ENCODE data around the gene RASSF5. TPM values are rescaled to one million over a fixed set of nuclear protein-coding genes. Genes with fewer than 3 reads are reported as not detected.

Gene RASSF5
- total and polyA plus RNA-seq, 2 donors from 2014 or later = 2.4 to 18.8 TPM

DNA sequence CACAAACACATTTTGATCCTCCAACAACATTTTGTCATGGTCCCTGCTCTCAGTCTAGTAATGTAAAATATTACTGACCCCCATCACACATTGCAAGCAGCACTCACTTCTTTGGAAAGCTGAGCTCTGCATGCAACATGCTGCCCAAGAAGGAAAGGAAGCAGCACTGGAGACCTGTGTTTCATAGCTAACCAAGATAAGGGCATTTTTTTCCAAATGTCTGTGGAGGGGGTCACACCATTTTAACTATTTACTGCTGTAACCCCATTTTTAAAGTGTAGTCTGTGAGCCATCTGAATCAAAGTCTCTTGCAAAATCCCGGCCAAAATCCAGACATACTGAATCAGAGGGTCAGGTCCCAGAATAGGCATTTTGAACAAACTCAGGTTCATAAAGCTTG, 4.5 kb upstream of the RASSF5 start:
- Histone ChIP-seq H3K27me3 (ENCODE audit: control insufficient read depth, insufficient read depth, low read length) (peaks cover 5% of the 10 kb centered on the region), H3K27ac (ENCODE audit: low read depth in 2 of 2, low read length in 2 of 2) (no peak overlapping the region), H3K9ac (ENCODE audit: low read length in 3 of 3) (no peak overlapping the region), H3K4me1 (ENCODE audit: control insufficient read depth in 2 of 3, insufficient read depth in 2 of 3, low read depth in 1 of 3, low read length in 3 of 3) (peaks cover 0 to 16% (median 6%) of the 10 kb centered on the region in 3 donors), H3K4me3 (ENCODE audit: low read length in 3 of 3) (no peak overlapping the region), H3K9me3 (ENCODE audit: control insufficient read depth in 2 of 3, insufficient read depth in 1 of 3, low read length in 3 of 3) (no peaks in the 10 kb centered on the region), H3K36me3 (ENCODE audit: control insufficient read depth in 2 of 3, insufficient read depth in 3 of 3, low read length in 3 of 3) (no peaks in the 10 kb centered on the region)
- TF ChIP-seq CTCF (IDR thresholded peaks at IDR 0.05; ENCODE audit: borderline replicate concordance, extremely low read depth, insufficient read depth) = no peak
- no peak for FAIRE-seq
- DNase-seq = no peak
- intact Hi-C loops (cut with DNase I) = no loop called here

DNA sequence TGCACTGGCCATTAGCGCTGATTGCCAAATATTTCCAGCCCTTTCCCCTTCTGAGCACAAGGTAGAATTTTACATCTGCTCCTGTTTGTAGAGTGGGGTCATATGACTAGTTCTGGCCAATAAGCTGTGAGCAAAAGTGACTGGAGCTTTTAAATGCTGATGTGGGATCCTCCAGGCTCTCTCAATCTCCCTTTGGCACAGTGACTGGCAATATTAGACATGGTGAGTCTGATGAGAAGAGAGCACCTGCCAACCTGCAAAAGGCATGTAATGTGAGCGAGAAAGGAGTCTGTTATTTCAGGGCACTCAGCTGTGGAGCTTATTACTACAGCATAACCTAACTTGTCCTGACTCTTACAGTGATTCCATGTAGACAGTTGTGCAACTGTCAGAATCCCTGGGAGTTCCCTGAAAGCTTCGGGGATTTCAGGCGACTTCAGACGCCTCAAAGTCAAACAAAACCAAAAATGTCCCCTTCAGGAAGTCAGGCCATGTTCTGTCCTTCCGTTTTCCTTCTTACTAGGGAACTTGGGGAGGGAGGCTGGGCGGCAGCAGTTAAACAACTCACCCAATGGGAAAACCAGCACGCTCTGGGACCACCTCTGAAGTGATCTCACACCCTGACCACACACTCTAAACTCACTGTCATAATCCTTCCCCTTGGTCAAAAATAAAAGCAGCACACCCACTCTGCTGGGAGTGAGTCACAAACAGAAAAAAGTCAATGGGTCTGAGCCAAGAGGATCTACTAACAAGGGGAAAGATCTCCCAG, 3.6 kb upstream of the RASSF5 start:
- intact Hi-C loops (cut with DNase I) = no loop called here
- H3K9me3 ChIP-seq (ENCODE audit: control insufficient read depth in 2 of 3, insufficient read depth in 1 of 3, low read length in 3 of 3) = no peaks in the 10 kb centered on the region
- no peak for TF ChIP-seq CTCF (IDR thresholded peaks at IDR 0.05; ENCODE audit: borderline replicate concordance, extremely low read depth, insufficient read depth)
- H3K27me3 ChIP-seq (ENCODE audit: control insufficient read depth, insufficient read depth, low read length) = peaks cover 6% of the 10 kb centered on the region
- FAIRE-seq (no peak), DNase-seq (peak in 1 of 5 donors; percentile 46)
- no peak overlapping the region for H3K9ac ChIP-seq (ENCODE audit: low read length in 3 of 3)
- H3K4me3 ChIP-seq (ENCODE audit: low read length in 3 of 3) = no peak overlapping the region
- no peaks in the 10 kb centered on the region for H3K36me3 ChIP-seq (ENCODE audit: control insufficient read depth in 2 of 3, insufficient read depth in 3 of 3, low read length in 3 of 3)
- H3K4me1 ChIP-seq (ENCODE audit: control insufficient read depth in 2 of 3, insufficient read depth in 2 of 3, low read depth in 1 of 3, low read length in 3 of 3) = peaks cover 0 to 18% (median 6%) of the 10 kb centered on the region in 3 donors
- peak overlapping the region; percentile 29 to 30 for H3K27ac ChIP-seq (ENCODE audit: low read depth in 2 of 2, low read length in 2 of 2)

- no peak overlapping the region for H3K9ac ChIP-seq (ENCODE audit: low read length in 3 of 3)
- H3K4me1 ChIP-seq (ENCODE audit: control insufficient read depth in 2 of 3, insufficient read depth in 2 of 3, low read depth in 1 of 3, low read length in 3 of 3) = peaks cover 0 to 18% (median 6%) of the 10 kb centered on the region in 3 donors
- DNase-seq = no peak
- peaks cover 7% of the 10 kb centered on the region for H3K27me3 ChIP-seq (ENCODE audit: control insufficient read depth, insufficient read depth, low read length)
- TF ChIP-seq CTCF (IDR thresholded peaks at IDR 0.05; ENCODE audit: borderline replicate concordance, extremely low read depth, insufficient read depth) = no peak
- no peak for FAIRE-seq
- no peak overlapping the region for H3K4me3 ChIP-seq (ENCODE audit: low read length in 3 of 3)
- H3K36me3 ChIP-seq (ENCODE audit: control insufficient read depth in 2 of 3, insufficient read depth in 3 of 3, low read length in 3 of 3) = no peaks in the 10 kb centered on the region
- H3K27ac ChIP-seq (ENCODE audit: low read depth in 2 of 2, low read length in 2 of 2) = peak overlapping the region; percentile 20 to 29
- no peaks in the 10 kb centered on the region for H3K9me3 ChIP-seq (ENCODE audit: control insufficient read depth in 2 of 3, insufficient read depth in 1 of 3, low read length in 3 of 3)
- intact Hi-C loops (cut with DNase I) = no loop called here
These were observed 3.0 kb upstream of the RASSF5 start for GRCh38 chr1:206504363-206504713.

All from kidney (tissue), 14 donors.